Osteocyte (in vitro differentiated cells): ENCODE data around the gene PSME1. TPM values are rescaled to one million over a fixed set of nuclear protein-coding genes. Genes with fewer than 3 reads are reported as not detected.
A peak's percentile ranks its signal among the peaks of the same experiment; 100 is the strongest.

Experiments used
- DNase-seq: peaks from one replicate; pipeline ENCODE4 v3.0.0; 2021; ENCODE audit warnings: mixed read lengths; ENCODE audit not compliant: unreplicated experiment; ENCODE audit errors: extremely low spot score
- H3K27ac Mint-ChIP-seq: one replicate; pipeline ENCODE4 v1.8.0; 2021; ENCODE audit warnings: mild to moderate bottlenecking, mixed read lengths; ENCODE audit not compliant: unreplicated experiment
- H3K27me3 Mint-ChIP-seq: one replicate; pipeline ENCODE4 v1.8.0; 2021; ENCODE audit warnings: mixed read lengths; ENCODE audit not compliant: unreplicated experiment
- H3K36me3 Mint-ChIP-seq: one replicate; pipeline ENCODE4 v1.8.0; 2021; ENCODE audit warnings: mixed read lengths; ENCODE audit not compliant: unreplicated experiment
- H3K4me1 Mint-ChIP-seq: one replicate; pipeline ENCODE4 v1.8.0; 2021; ENCODE audit warnings: mixed read lengths; ENCODE audit not compliant: unreplicated experiment
- H3K4me3 Mint-ChIP-seq: one replicate; pipeline ENCODE4 v1.8.0; 2021; ENCODE audit warnings: mild to moderate bottlenecking, moderate library complexity, mixed read lengths; ENCODE audit not compliant: unreplicated experiment
- H3K9me3 Mint-ChIP-seq: one replicate; pipeline ENCODE4 v1.8.0; 2021; ENCODE audit warnings: mixed read lengths; ENCODE audit not compliant: unreplicated experiment
- total RNA-seq: library from RNA; stranded (reverse); gene quantifications from 2 replicates; pipeline ENCODE4 v1.2.1, GENCODE V29; 2021
- TF ChIP-seq, protein P1 (sequence below): fragments of 200-600 bp; sonication (generic); IDR thresholded peaks from 2 replicates; pipeline ENCODE4 v1.5.0; 2021; ENCODE audit warnings: antibody characterized with exemption, mild to moderate bottlenecking, moderate library complexity

PSME1 gene
- total RNA-seq, 1 donor from 2014 or later, result 156 TPM

DNA sequence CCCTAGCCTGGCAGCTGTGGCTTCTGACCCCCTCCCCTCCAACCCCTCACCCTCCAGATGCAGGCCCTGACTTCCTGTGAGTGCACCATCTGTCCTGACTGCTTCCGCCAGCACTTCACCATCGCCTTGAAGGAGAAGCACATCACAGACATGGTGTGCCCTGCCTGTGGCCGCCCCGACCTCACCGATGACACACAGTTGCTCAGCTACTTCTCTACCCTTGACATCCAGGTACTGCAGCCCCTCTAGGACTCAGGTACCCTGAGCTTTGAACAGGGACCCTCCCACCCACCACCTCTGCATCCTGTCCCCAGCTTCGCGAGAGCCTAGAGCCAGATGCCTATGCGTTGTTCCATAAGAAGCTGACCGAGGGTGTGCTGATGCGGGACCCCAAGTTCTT, 19.1 kb downstream of the PSME1 start:
- TF ChIP-seq, protein P1, sequence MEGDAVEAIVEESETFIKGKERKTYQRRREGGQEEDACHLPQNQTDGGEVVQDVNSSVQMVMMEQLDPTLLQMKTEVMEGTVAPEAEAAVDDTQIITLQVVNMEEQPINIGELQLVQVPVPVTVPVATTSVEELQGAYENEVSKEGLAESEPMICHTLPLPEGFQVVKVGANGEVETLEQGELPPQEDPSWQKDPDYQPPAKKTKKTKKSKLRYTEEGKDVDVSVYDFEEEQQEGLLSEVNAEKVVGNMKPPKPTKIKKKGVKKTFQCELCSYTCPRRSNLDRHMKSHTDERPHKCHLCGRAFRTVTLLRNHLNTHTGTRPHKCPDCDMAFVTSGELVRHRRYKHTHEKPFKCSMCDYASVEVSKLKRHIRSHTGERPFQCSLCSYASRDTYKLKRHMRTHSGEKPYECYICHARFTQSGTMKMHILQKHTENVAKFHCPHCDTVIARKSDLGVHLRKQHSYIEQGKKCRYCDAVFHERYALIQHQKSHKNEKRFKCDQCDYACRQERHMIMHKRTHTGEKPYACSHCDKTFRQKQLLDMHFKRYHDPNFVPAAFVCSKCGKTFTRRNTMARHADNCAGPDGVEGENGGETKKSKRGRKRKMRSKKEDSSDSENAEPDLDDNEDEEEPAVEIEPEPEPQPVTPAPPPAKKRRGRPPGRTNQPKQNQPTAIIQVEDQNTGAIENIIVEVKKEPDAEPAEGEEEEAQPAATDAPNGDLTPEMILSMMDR, result no peak
- DNase-seq, result no peak
- no peaks in the 10 kb centered on the region for H3K9me3 Mint-ChIP-seq

DNA sequence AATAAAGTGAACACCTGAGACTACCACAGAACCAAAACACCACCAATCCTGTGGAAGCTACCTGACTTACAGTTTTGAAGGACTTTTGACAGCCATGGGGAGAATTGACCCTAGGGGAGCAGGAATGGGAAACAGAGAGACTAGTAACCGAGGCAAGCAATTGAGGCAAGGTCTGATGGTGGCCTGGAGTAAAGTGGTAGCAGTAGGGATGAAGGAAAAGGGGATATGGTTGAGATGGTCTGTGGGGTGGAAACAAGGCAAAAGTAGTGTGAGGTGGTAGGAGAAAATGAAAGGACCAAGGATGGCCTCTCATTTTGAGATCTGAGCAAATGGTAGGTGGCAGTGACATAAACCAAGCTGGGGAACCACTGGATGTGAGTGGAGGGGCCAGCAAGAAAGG, 20.8 kb downstream of the PSME1 start:
- DNase-seq, result no peak
- Mint-ChIP-seq H3K27me3 (no peaks in the 10 kb centered on the region), H3K36me3 (peaks cover 25% of the 10 kb centered on the region), H3K4me1 (peaks cover 11% of the 10 kb centered on the region), H3K27ac (no peak overlapping the region), H3K4me3 (no peak overlapping the region), H3K9me3 (no peaks in the 10 kb centered on the region)
- TF ChIP-seq, protein P1, result no peak

More for the DNA sequence above, 19.1 kb downstream of the PSME1 start:
- H3K4me3 Mint-ChIP-seq, result no peak overlapping the region
- peaks cover 35% of the 10 kb centered on the region for H3K36me3 Mint-ChIP-seq
- H3K4me1 Mint-ChIP-seq, result no peaks in the 10 kb centered on the region
- no peak overlapping the region for H3K27ac Mint-ChIP-seq
- H3K27me3 Mint-ChIP-seq, result no peaks in the 10 kb centered on the region

DNA sequence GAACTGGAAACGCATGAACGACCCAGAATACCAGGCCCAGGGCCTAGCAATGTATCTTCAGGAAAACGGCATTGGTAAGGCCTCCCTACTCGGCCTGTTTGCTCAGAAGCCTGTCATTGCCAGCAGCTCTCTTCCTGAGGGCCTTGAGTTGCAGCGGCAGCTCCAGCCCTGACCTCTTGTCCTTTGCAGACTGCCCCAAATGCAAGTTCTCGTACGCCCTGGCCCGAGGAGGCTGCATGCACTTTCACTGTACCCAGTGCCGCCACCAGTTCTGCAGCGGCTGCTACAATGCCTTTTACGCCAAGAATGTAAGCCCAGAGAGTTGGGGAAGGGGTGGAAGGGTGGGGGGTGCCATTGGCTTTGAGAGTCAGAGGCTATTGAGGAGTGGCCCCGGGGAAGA, 21.3 kb downstream of the PSME1 start:
- no peak for DNase-seq
- peaks cover 27% of the 10 kb centered on the region for H3K36me3 Mint-ChIP-seq
- no peaks in the 10 kb centered on the region for H3K27me3 Mint-ChIP-seq
- H3K4me3 Mint-ChIP-seq, result no peak overlapping the region
- no peaks in the 10 kb centered on the region for H3K9me3 Mint-ChIP-seq
- H3K27ac Mint-ChIP-seq, result no peak overlapping the region
- H3K4me1 Mint-ChIP-seq, result peaks cover 16% of the 10 kb centered on the region
- TF ChIP-seq, protein P1, result no peak

DNA sequence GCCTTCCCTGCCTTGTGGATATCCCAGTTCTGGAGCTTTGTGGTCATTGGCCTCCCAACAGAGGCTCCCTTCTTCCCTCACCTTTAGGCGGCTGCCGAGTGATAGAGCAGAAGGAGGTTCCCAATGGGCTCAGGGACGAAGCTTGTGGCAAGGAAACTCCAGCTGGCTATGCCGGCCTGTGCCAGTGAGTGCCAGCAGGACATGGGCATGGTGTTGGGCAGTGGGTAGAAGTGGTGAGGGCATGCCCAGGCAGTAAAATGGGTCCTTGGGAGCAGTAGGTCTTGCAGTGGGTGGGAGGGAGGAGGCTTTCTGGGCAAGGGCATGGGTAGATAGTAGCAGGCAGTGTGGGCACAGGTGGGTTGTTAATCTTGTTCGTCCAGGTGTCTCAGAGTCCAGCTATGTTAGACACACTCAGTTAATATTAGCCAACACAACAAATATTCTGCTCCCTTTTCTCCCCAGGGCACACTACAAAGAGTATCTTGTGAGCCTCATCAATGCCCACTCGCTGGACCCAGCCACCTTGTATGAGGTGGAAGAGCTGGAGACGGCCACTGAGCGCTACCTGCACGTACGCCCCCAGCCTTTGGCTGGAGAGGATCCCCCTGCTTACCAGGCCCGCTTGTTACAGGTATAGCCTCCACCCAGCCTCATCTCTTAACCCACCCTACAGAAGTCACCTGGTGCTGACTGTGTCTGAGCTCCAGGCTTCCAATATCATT, 23.9 kb downstream of the PSME1 start:
- peak overlapping the region; percentile 20 for H3K27ac Mint-ChIP-seq
- DNase-seq, result no peak
- no peak overlapping the region for H3K4me3 Mint-ChIP-seq
- no peaks in the 10 kb centered on the region for H3K9me3 Mint-ChIP-seq
- H3K27me3 Mint-ChIP-seq, result no peaks in the 10 kb centered on the region
- peaks cover 38% of the 10 kb centered on the region for H3K36me3 Mint-ChIP-seq
- TF ChIP-seq, protein P1, result no peak
- H3K4me1 Mint-ChIP-seq, result peaks cover 25% of the 10 kb centered on the region

DNA sequence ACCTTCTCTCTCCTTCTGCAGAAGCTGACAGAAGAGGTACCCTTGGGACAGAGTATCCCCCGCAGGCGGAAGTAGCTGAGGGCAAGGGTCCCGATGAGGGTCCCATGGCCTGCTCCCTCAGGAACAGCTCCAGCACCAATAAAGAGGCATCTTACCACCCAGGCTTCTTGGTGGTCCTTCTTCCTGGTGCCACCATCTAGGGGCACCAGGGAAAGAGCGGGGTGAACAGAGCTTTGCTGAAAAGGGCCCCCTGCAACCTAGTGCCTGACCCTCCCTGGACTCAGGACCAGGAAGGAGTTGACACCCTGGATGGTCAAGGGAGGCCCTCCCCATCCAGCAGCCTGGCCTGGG, 24.5 kb downstream of the PSME1 start:
- H3K4me3 Mint-ChIP-seq, result peak overlapping the region; percentile 96
- DNase-seq, result no peak
- TF ChIP-seq, protein P1, result no peak
- H3K9me3 Mint-ChIP-seq, result no peaks in the 10 kb centered on the region
- peaks cover 25% of the 10 kb centered on the region for H3K4me1 Mint-ChIP-seq
- H3K27ac Mint-ChIP-seq, result peak overlapping the region; percentile 20
- no peaks in the 10 kb centered on the region for H3K27me3 Mint-ChIP-seq
- H3K36me3 Mint-ChIP-seq, result peaks cover 41% of the 10 kb centered on the region
